ENCODE data around the gene USP32.

DNA sequence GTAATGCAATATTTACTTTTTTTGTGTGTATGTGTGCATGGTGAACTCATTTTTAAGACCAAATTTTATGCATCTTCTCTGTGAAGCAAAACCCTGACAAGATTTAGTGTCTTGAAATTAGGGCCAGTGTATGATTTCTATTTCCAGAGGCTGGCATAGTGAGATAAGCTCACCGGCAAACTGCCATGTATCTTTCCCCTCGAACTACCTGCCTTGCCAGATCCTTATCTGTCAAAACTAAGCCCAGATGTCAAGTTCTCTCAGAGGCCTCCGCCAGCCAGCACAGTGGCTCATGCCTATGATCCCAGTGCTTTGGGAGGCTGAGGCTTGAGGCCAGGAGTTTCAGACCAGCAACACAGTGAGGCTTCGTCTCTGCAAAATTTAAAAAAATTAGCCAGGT, 10.0 kb downstream of the USP32 start:
- TF ChIP-seq, protein P1, sequence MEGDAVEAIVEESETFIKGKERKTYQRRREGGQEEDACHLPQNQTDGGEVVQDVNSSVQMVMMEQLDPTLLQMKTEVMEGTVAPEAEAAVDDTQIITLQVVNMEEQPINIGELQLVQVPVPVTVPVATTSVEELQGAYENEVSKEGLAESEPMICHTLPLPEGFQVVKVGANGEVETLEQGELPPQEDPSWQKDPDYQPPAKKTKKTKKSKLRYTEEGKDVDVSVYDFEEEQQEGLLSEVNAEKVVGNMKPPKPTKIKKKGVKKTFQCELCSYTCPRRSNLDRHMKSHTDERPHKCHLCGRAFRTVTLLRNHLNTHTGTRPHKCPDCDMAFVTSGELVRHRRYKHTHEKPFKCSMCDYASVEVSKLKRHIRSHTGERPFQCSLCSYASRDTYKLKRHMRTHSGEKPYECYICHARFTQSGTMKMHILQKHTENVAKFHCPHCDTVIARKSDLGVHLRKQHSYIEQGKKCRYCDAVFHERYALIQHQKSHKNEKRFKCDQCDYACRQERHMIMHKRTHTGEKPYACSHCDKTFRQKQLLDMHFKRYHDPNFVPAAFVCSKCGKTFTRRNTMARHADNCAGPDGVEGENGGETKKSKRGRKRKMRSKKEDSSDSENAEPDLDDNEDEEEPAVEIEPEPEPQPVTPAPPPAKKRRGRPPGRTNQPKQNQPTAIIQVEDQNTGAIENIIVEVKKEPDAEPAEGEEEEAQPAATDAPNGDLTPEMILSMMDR (IDR thresholded peaks at IDR 0.05; ENCODE audit: low read depth, low read length, missing input control): no peak
- TF ChIP-seq RAD21 (IDR thresholded peaks at IDR 0.05) (no peak), SP1 (IDR thresholded peaks at IDR 0.05) (no peak), TAF1 (conservative IDR thresholded peaks at IDR 0.05) (no peak), GABPA (IDR thresholded peaks at IDR 0.05 in 1 of 2, conservative IDR thresholded peaks at IDR 0.05 in 1 of 2) (no peak), EGR1 (IDR thresholded peaks at IDR 0.05; ENCODE audit: low read depth in 2 of 2) (no peak), JUND (IDR thresholded peaks at IDR 0.05) (no peak), FOXA1 (IDR thresholded peaks at IDR 0.05) (no peak), YY1 (IDR thresholded peaks at IDR 0.05) (no peak), HNF4G (IDR thresholded peaks at IDR 0.05) (no peak)
- TF ChIP-seq, protein P2, sequence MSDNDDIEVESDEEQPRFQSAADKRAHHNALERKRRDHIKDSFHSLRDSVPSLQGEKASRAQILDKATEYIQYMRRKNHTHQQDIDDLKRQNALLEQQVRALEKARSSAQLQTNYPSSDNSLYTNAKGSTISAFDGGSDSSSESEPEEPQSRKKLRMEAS (IDR thresholded peaks at IDR 0.05): no peak
- TF ChIP-seq, protein P3, sequence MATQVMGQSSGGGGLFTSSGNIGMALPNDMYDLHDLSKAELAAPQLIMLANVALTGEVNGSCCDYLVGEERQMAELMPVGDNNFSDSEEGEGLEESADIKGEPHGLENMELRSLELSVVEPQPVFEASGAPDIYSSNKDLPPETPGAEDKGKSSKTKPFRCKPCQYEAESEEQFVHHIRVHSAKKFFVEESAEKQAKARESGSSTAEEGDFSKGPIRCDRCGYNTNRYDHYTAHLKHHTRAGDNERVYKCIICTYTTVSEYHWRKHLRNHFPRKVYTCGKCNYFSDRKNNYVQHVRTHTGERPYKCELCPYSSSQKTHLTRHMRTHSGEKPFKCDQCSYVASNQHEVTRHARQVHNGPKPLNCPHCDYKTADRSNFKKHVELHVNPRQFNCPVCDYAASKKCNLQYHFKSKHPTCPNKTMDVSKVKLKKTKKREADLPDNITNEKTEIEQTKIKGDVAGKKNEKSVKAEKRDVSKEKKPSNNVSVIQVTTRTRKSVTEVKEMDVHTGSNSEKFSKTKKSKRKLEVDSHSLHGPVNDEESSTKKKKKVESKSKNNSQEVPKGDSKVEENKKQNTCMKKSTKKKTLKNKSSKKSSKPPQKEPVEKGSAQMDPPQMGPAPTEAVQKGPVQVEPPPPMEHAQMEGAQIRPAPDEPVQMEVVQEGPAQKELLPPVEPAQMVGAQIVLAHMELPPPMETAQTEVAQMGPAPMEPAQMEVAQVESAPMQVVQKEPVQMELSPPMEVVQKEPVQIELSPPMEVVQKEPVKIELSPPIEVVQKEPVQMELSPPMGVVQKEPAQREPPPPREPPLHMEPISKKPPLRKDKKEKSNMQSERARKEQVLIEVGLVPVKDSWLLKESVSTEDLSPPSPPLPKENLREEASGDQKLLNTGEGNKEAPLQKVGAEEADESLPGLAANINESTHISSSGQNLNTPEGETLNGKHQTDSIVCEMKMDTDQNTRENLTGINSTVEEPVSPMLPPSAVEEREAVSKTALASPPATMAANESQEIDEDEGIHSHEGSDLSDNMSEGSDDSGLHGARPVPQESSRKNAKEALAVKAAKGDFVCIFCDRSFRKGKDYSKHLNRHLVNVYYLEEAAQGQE (IDR thresholded peaks at IDR 0.05): no peak
- TF ChIP-seq, protein P4, sequence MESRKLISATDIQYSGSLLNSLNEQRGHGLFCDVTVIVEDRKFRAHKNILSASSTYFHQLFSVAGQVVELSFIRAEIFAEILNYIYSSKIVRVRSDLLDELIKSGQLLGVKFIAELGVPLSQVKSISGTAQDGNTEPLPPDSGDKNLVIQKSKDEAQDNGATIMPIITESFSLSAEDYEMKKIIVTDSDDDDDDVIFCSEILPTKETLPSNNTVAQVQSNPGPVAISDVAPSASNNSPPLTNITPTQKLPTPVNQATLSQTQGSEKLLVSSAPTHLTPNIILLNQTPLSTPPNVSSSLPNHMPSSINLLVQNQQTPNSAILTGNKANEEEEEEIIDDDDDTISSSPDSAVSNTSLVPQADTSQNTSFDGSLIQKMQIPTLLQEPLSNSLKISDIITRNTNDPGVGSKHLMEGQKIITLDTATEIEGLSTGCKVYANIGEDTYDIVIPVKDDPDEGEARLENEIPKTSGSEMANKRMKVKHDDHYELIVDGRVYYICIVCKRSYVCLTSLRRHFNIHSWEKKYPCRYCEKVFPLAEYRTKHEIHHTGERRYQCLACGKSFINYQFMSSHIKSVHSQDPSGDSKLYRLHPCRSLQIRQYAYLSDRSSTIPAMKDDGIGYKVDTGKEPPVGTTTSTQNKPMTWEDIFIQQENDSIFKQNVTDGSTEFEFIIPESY (IDR thresholded peaks at IDR 0.05): no peak
